HG02981 (cell line): ENCODE data around the gene RPS6KA1.
"Not testable (repeated sequence)": the region's sequence is repeated elsewhere in the genome, so short reads cannot be mapped to it uniquely, and the experiment has no call there.

ENCODE experiments used
- ATAC-seq: cut with Tn5 transposase; IDR thresholded peaks from one replicate; pipeline ENCODE4 v1.9.1; 2021; ENCODE audit warnings: mild to moderate bottlenecking, moderate library complexity; ENCODE audit not compliant: unreplicated experiment

Gene RPS6KA1

DNA sequence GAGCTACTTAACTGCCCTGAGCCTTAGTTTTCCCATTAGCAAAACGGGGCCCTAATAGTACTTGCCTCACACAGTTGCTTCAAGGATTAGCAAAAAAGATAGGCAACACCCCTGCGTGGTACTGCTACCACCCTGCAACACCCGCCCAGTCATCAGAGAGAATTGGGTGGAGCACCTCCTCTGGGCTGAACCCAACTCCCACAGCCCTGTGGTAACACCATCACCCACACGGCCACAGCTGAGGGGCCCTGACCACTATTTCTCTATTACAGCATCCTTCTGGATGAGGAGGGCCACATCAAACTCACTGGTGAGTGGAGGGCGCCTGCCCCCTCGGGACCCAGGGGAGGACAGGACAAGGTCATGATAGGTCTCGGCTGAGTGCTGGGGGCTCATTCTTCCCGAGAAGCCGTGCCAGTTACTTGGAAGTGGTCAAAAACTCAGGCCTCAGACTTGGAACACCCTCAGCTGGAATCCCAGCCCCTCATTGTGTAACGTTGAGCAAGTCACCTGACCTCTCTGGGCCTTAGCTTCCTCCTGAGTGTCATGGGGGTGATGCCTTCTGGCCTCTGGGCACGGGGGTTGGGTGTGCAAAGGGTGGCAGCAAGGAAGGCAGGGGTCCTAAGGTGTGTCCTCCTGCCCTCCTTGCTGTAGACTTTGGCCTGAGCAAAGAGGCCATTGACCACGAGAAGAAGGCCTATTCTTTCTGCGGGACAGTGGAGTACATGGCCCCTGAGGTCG, 24.6 kb downstream of the RPS6KA1 start:
- no peak for ATAC-seq

DNA sequence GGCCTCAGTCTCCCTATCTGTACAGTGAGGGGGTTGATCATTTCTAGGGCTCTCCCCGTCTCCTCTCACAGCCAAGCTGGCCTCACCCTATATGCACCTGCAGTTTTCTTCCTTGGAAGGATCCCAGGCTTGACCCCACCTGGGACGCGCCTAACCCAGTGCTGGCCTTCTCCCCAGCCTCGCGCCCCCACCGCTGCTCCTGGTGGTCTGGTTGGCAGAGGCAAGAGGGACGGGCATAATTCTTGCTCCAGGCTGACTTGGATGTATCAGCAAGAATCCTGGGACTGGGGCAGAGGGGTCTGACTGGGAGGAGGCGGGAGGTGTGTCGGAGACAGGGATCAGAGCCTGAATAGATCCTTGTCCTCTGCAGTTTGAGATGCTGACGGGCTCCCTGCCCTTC, 25.2 kb downstream of the RPS6KA1 start:
- no peak for ATAC-seq

DNA sequence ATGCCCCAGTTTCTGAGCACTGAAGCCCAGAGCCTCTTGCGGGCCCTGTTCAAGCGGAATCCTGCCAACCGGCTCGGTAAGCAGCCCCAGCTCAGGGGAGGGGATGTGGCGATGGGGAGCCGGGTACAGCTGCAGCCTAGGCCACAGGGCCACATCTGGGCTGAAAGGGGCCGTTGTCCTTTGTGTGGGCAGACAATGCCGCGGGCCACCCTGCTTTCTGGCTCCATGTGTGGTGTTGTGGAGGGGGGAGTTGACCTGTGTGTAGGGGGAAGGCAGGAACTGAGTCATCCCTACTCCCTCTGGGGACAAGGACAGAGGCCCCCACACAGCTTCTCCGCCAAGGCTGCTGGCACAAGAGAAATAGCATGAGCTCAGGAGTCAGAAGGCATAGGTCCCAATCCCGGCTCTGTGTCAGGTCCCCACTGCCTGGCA, 26.0 kb downstream of the RPS6KA1 start:
- no peak for ATAC-seq

DNA sequence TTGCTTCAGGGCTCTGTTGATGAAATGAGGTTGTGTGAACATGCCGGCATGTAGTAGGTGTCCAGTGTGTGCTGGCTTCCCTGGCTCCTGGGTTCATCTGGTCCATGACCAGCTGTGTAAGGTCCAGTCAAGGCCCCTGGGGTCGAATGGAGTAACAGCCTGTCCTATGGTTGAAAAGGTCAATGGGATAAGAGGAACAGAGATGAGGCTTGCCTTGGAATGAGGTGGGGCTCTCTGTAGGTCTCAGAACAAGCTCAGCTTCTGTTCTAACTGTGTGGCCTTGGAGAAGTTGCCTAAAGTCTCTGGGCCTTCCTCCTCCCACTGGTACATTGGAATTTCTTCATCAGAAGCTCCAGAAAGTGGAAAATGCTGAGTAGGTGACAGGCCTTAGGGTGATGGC, 26.6 kb downstream of the RPS6KA1 start:
- ATAC-seq: no peak

DNA sequence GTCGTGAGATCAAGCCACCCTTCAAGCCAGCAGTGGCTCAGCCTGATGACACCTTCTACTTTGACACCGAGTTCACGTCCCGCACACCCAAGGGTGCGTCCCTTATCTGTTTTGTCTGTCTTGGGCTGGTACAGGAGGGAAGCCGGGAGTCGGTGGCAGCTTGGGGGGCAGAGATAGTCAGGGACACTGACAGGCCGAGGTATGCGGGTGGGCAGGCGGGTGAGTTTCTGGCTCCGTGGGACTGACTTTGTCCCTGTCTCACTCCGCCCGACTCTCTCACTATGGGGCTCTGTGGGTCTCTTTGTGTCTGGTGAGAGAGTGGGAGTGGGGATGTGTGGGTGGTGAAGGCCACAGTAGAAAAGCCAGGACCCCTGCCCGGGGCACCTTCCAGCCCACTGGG, 27.4 kb downstream of the RPS6KA1 start:
- no peak for ATAC-seq

DNA sequence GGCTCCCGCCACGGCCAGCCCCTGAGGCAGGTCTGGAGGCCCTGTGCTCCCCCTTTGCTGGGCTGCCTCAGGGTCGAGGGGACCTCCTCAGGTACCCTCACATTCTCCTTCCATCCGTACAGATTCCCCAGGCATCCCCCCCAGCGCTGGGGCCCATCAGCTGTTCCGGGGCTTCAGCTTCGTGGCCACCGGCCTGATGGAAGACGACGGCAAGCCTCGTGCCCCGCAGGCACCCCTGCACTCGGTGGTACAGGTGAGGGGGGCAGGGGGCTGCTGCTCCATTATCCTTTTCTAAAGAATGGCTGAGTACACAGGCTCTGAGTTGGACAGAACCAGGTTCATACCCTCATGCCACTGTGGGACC, 29.1 kb downstream of the RPS6KA1 start:
- ATAC-seq: no peak

DNA sequence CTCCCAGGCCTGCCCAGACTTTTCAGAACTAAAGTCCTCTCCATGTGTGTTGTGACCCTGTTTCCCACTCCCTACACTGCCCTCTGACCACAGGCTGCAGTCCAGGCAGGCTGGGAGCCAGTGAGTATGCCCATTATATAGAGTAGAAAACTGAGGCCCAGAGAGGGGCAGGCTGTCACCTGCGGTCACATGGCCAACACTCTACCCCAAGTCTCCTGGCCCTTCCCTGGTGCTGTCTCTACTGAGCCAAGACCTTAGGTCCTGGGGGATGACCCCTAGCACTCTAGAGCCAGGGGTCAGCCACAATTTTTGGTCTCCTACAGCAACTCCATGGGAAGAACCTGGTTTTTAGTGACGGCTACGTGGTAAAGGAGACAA, 30.8 kb downstream of the RPS6KA1 start:
- no peak for ATAC-seq

DNA sequence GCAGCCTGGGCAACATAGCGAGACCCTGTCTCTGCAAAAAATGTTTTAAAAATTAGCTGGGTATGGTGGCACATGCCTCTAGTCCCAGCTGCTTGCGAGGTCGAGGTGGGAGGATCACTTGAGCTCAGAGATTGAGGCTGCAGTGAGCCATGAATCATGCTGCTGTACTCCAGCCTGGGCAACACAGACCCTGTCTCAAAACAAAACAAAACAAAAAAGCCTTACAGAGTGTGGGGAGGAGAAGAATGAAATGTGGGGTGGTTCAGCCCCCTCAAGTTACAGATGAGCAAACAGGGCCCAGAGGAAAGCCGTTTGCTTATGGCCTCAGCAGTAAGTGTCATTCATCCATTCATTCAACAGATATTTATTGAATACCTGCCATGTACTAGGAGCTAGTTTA, 40.7 kb downstream of the RPS6KA1 start:
- ATAC-seq: no peak

DNA sequence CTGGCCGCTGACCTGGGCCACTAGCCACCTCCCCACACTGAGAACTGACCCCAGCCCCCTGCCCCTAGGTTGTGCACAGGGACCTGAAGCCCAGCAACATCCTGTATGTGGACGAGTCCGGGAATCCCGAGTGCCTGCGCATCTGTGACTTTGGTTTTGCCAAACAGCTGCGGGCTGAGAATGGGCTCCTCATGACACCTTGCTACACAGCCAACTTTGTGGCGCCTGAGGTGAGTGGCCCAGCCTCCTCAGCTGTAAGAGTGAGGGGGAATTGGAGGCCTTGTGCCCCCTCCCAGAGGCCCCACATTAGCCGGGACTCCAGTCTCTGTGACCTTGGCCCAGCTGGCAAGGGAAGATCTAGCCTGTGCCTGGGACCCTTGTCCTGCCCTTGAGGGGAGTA, 41.8 kb downstream of the RPS6KA1 start:
- no peak for ATAC-seq

DNA sequence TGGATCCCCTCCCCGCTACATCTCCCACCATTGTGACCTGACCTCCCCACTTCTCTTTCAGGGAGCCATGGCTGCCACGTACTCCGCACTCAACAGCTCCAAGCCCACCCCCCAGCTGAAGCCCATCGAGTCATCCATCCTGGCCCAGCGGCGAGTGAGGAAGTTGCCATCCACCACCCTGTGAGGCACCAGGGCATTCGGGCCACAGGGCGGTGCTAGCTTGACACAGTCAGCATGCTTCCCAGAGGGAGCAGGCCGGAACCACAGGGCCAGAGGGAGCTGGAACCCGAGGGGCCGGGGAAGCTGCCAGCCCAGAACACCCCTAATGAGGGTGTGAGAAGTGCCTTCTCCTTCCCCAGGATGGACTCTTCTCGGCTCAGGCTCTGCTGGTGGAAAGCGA, 44.5 kb downstream of the RPS6KA1 start:
- no peak for ATAC-seq

DNA sequence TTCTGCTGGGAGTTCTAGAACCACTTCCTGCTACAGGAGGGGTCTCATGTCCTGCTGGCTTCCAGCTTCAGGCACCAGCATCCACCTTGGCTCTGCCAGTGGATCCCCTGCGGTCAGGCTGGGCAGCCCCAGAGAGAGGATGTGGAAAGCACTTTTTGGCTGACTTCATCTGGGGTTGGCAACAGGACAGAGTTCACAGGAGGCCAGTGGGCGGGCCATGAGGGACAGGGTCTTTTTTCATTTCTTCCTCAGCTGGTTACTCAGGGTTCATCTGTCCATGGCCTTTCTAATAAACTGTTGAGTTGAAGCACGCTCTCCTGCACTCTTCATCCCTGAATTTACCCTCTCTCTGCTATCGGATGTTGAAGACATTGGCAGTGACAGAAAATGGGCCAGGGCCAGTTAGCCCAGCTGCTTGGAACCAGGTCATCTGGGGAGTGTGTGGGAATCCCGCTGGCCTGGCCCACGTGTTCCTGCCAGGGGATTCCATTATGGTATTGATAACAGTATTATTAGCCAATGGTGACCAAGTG, 45.2 kb downstream of the RPS6KA1 start:
- no peak for ATAC-seq

DNA sequence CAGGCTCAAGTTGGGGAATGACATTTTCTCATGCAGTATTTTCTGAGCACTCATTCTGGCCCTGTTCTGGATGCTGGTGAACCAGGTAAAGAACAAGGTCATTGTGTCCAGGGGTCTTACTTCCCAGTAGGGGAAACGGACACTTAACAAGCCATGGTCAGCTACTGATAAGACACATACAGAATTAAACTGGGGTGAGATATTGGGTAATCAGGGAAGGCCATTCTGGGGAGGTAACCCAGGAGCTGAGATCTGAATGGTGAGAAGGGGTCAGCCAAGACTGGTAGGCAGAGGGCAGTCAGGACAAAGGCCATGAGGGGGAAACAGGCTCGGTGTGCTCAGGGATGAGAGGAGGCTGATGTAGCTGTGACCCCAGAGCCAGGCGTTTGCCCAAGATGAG, 45.8 kb downstream of the RPS6KA1 start:
- no peak for ATAC-seq

DNA sequence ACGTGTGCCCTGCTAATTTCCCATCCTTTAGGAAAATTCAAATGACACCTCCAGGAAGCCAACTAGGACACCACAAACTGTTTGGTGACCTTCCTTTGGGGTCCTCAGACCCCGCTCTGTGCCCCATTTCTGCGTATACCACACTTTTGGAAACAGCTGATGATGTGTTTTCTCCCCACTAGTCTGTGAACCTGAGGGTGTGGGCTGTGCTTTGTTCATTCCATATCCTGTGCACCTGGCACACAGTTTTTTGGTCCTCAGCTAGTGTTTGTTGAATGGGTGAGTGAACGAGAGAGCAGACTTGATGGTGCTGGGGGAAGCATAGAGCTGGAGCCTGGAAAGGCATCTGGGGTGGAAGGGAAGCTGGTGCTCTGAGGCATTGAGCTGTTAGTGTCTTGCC, 48.6 kb downstream of the RPS6KA1 start:
- no peak for ATAC-seq

DNA sequence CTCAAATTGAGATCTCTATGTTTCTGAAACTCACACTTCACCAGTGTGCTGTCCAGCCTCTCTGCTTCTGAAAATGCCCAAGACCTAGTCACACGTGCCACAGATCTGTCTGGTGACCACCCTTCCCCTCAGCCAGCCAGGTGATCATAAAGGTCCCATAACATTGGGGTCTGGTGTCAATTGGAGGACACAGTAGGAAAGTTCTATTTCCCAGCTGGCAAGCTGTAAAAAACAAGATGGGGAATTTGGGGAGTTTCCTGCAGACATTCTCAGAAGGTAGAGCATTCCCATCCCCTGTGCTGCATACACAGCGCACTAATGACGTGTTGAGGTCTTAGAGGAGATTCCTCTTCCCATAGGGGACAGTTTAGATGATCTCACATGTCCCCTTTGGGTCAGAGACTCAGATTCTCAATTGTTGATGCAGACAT, 50.1 kb downstream of the RPS6KA1 start:
- ATAC-seq: no peak

DNA sequence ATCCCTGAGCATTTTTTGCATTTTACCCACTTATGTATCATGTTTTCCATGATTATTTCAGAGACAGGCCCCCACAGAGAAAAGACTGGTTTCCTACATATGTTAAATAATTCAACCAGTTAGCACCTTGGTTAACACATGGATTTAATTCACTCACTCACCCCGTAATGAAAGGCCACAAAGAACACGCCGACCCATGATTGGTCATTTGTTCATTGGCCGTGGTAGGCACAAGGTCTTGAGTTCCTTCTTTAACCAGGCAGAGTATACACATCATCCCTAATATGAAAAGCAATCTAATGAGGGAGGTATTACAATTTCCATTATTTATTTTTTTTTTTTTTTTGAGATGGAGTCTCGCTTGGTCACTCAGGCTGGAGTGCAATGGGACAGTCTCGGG, 50.6 kb downstream of the RPS6KA1 start:
- no peak for ATAC-seq

DNA sequence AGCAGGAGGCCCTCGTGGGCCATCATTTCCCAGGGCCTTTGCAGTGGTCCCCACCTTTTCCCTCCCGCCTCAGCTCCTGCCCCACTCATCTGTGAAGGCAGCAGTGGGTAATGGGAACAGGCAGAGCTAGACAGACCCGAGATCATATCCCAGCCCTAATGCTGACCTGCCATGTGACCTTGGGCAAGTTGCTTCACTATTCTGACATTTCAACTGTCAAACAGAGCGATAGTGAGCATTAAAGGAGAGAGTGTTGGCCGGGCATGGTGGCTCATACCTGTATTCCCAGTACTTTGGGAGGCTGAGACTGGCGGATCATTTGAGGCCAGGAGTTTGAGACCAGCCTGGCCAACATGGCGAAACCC, 51.7 kb downstream of the RPS6KA1 start:
- ATAC-seq: no peak

DNA sequence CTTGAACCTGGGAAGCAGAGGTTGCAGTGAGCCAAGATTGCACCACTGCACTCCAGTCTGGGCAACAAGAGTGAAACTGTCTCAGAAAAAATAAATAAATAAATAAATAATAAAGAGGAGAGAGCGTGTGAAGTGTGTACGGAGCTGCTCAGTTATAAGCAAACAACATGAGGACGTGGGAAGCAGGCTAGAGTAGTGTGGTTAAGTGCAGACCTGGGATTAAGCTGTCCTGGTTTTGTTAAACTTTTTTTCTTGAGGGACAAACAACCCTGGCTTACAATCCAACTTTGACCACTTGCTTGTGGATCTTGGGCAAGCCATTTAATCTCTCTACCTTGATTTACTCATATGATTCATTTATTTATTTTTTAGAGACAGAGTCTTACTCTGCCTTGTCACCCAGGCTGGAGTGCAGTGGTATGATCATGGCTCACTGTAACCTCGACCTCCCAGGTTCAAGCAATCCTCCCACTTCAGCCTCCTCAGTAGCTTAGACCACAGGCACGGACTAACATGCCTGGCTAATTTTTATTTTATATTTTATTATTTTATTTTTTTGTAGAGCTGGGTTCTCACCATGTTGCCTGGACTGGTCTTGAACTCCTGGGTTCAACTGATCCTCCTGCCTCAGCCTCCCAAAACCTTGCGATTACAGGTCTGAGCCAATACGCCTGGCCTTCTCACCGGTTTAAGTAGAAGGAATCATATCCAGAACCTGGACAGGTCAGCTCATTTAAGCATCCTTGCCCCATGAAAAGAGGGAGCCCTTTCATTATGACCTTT, 52.7 kb downstream of the RPS6KA1 start:
- ATAC-seq: no peak

DNA sequence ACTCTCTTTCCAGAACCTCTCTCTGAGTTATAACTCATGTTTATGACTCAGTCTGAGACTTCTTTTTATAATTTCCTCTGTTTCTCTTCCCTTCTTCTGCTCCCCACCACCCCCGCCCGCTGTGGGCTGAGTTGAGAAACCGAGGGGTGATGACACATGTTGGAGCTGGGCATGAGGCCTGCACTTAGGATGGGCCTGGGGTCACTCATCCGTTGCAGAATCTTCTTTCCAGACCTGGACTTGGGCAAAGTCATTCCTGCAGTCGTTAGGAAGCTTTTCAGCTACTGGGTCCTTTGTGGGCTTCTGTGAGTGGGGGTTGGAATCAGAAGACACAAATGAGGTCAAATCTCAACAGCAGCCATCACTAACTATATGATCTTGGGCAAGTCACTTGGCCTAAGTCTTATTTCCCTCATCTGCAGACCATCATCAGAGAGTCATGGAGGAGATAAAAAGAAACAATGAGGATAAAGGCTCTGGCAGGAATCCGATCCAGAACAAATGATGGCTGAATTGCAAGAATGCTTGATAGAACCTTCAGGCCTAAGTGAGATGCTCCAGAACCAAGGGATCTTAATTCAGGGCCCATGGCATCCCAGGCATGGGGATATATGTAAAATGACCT, 53.4 kb downstream of the RPS6KA1 start:
- ATAC-seq: peak; percentile 40

DNA sequence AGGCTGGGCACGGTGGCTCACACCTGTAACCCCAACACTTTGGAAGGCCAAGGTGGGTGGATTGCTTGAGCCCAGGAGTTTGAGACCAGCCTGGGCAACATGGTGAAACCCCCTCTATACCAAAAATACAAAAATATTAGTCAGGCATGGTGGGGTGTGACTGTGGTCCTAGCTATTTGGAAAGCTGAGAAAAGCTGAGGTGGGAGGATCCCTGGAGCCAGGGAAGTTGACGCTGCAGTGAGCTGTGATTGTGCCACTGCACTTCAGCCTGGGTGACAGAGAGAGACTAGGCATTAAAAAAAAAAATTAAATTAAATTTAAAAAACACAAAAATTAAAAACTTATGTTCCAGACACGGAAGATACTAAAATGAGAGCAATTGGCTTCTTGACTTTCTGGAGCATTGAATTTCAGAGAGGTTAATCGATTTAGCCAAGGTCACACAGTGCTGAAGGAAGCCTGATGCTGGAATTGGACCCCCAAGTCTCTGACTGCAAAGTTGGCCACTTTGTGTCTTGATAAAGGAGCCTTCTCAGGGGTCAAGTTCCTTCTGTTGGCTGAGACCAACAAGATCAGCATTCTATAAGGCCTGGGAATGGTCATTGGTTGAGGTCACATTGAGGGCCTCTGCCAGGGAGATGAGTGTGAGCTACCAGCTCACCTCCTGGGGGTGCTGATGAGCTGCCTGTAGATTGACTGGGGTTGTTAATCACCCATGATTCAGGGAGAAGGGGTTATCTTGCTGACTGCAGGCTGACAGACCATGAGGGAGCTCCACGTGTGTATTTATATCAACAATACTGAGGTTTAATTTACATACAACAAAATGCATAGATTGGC, 54.3 kb downstream of the RPS6KA1 start:
- ATAC-seq: no peak

DNA sequence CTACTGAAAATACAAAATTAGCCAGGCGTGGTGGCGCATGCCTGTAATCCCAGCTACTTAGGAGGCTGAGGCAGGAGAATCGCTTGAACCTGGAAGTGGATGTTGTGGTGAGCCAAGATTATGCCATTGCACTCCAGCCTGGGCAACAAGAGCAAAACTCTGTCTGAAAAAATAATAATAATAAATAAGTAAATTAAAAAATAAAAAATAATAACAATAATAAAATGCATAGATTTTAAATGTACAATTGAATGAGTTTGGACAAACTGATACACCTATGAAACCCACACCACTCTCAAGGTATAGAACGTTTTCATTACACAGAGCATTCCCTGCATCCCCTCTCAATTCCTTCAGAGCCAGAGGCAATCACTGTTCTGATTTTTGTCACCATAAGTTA, 55.0 kb downstream of the RPS6KA1 start:
- ATAC-seq: not testable (repeated sequence)

DNA sequence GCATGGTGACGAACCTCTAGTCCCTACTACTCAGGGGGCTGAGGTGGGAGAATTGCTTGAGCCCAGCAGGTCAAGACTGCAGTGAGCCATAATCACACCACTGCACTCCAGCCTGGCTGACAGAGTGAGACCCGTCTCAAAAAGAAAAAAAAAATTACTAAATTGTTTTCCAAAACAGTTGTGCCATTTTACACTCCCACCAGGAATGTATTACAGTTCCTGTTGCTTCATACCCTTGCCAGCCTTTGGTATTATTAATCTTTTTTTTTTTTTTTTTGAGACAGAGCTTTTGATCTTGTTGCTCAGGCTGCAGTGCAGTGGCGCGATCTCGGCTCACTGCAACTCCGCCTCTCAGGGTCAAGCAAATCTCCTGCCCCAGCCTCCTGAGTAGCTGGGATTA, 55.9 kb downstream of the RPS6KA1 start:
- no peak for ATAC-seq
